ENCODE results near the gene FOXP3. TPM values are rescaled to one million over a fixed set of nuclear protein-coding genes. Genes with fewer than 3 reads are reported as not detected.

Gene FOXP3
- total and polyA plus RNA-seq, 2 of the 8 experiments (the other 6 are each of a cell fraction or from before 2014, with no cell fraction given), result 0.37 to 0.54 TPM

DNA sequence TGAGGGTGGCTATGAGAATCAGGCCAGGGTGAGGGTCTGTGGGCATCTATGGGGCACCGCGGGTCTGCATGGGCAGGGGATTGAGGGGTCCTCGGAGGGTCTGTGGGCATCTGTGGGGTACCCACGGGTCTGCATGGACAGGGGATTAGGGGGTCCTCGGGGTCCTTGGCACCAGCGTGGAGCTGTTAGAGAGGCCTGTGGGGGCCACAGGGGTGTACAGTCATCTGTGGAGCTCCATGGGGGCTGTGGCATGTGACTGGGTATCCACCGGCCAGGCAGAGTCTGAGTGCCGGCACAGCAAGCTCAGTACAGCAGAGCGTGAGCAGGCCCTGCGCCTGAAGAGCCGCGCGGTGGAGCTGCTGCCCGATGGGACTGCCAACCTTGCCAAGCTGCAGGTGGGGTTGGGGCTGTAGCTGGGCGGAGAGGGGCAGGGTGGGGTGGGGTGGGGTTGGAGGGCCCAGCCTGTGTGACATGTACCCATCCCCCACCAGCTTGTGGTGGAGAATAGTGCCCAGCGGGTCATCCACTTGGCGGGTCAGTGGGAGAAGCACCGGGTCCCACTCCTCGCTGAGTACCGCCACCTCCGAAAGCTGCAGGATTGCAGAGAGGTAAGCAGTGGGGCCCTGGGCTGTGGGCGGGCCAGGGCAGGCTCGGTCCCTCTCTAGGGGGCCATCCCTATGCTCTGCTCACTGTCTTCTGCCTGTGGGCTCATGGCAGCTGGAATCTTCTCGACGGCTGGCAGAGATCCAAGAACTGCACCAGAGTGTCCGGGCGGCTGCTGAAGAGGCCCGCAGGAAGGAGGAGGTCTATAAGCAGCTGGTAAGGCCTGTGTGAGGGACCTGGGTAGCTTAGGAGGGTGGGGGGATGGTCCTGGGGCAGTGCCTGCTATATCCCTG lies 16.3 kb downstream of the FOXP3 start:
- no peak for FAIRE-seq
- Histone ChIP-seq H3K27me3 (replicated peaks in 1 of 4; ENCODE audit: control insufficient read depth in 3 of 4, extremely low read depth in 1 of 4, insufficient read depth in 3 of 4, low read length in 3 of 4) (no peaks in the 10 kb centered on the region), H4K91ac (replicated peaks; ENCODE audit: insufficient read length, low read length) (no peak overlapping the region), H2BK12ac (ENCODE audit: low read depth, low read length) (no peak overlapping the region), H3K9me3 (ENCODE audit: insufficient read depth in 2 of 2, low read depth in 1 of 2, low read length in 1 of 2) (no peaks in the 10 kb centered on the region), H3K79me2 (ENCODE audit: control insufficient read depth in 1 of 2, insufficient read depth in 2 of 2, low read length in 2 of 2) (no peaks in the 10 kb centered on the region), H3K23ac (ENCODE audit: insufficient read length) (no peak overlapping the region), H2BK5ac (ENCODE audit: low read depth, low read length) (no peak overlapping the region), H2BK120ac (replicated peaks; ENCODE audit: low read depth, low read length) (no peak overlapping the region), H3K23me2 (ENCODE audit: low read depth, low read length) (no peaks in the 10 kb centered on the region; the same call in 1 of the 2 replicates), H4K8ac (ENCODE audit: extremely low read depth, insufficient read depth, low read length) (no peak overlapping the region), H3K4me2 (ENCODE audit: insufficient read depth in 1 of 2, low read depth in 2 of 2, low read length in 2 of 2) (no peak overlapping the region), H3K14ac (ENCODE audit: insufficient read length) (no peak overlapping the region), H2AK5ac (ENCODE audit: low read depth, low read length) (no peak overlapping the region), H4K20me1 (replicated peaks in 1 of 2; ENCODE audit: control insufficient read depth in 1 of 2, insufficient read depth in 2 of 2, low read length in 2 of 2) (no peaks in the 10 kb centered on the region), H3K18ac (ENCODE audit: extremely low read depth, low read length) (no peak overlapping the region), H3K4me3 (ENCODE audit: extremely low read depth in 1 of 4, insufficient read depth in 2 of 4, low read depth in 3 of 4, low read length in 4 of 4) (no peak overlapping the region), H3K9ac (replicated peaks in 1 of 4; ENCODE audit: extremely low read depth in 1 of 4, low read depth in 3 of 4, low read length in 3 of 4) (no peak overlapping the region), H3K4ac (replicated peaks; ENCODE audit: insufficient read length, low read depth, low read length) (no peak overlapping the region), H3K4me1 (replicated peaks in 1 of 4; ENCODE audit: control insufficient read depth in 3 of 4, insufficient read depth in 4 of 4, low read length in 3 of 4) (no peaks in the 10 kb centered on the region), H3K27ac (ENCODE audit: low read depth, low read length) (no peak overlapping the region), H3K36me3 (ENCODE audit: control insufficient read depth in 2 of 4, insufficient read depth in 4 of 4, low read length in 3 of 4) (no peaks in the 10 kb centered on the region; a peak in 1 of 8 replicates), H4K5ac (ENCODE audit: insufficient read length, low read depth, low read length) (no peak overlapping the region), H3K79me1 (ENCODE audit: low read depth, low read length) (no peaks in the 10 kb centered on the region), H2BK20ac (ENCODE audit: low read length) (no peak overlapping the region), H2AFZ (ENCODE audit: low read length) (no peak overlapping the region), H3K56ac (replicated peaks; ENCODE audit: insufficient read length, low read depth, low read length) (no peak overlapping the region), H2BK15ac (ENCODE audit: low read length) (no peak overlapping the region)
- TF ChIP-seq SIX5 (IDR thresholded peaks at IDR 0.05; ENCODE audit: low read depth, low read length), result no peak
- TF ChIP-seq KDM1A (IDR thresholded peaks at IDR 0.05; ENCODE audit: borderline replicate concordance, low read length), result no peak
- no peak for TF ChIP-seq RBBP5 (IDR thresholded peaks at IDR 0.05; ENCODE audit: borderline replicate concordance, low read depth, low read length)
- no peak for TF ChIP-seq TAF1 (IDR thresholded peaks at IDR 0.05; ENCODE audit: low read depth, low read length)
- TF ChIP-seq CEBPB (IDR thresholded peaks at IDR 0.05; ENCODE audit: low read depth, low read length), result no peak
- no peak for TF ChIP-seq POU5F1 (IDR thresholded peaks at IDR 0.05; ENCODE audit: low read depth, low read length)
- TF ChIP-seq SIRT6 (IDR thresholded peaks at IDR 0.05; ENCODE audit: low read length), result no peak
- TF ChIP-seq EP300 (IDR thresholded peaks at IDR 0.05; ENCODE audit: borderline replicate concordance in 1 of 2, low read depth in 2 of 2, low read length in 2 of 2), result no peak
- DNase-seq (ENCODE audit: low read depth in 1 of 2, low spot score in 2 of 2), result no peak
- WGBS, 2 experiments (ENCODE audit: extremely low coverage in 1 of 2, insufficient coverage in 1 of 2, insufficient read length in 1 of 2, insufficient replicate concordance in 2 of 2, low coverage in 1 of 2, low lambda C conversion rate in 2 of 2, missing lambda C conversion rate in 1 of 2), result 92% methylated on average over 6 of the region's 28 CpGs; no CpG with 5 or more reads in 1 of the 2 experiments
- ChIA-PET CTCF (ENCODE audit: partially characterized antibody) (interaction anchor here (1.4 kb wide), 1 partner anchor 55 kb away, joined by 4 read pairs; no protein-coding TSS in a partner anchor), POLR2A (ENCODE audit: partially characterized antibody) (interaction anchor here (1.1 kb wide), 1 partner anchor 9 kb away, joined by 3 read pairs; no protein-coding TSS in a partner anchor)

All from H1 (cell line).